ENCODE data around the gene ATP6V1G2. TPM values are rescaled to one million over a fixed set of nuclear protein-coding genes. Genes with fewer than 3 reads are reported as not detected.
"Not testable (repeated sequence)": the region's sequence is repeated elsewhere in the genome, so short reads cannot be mapped to it uniquely, and the experiment has no call there.

The ATP6V1G2 gene
- total RNA-seq, 4 donors from 2014 or later: 0.64 to 1.6 (median 1.4) TPM; not detected in 1

DNA sequence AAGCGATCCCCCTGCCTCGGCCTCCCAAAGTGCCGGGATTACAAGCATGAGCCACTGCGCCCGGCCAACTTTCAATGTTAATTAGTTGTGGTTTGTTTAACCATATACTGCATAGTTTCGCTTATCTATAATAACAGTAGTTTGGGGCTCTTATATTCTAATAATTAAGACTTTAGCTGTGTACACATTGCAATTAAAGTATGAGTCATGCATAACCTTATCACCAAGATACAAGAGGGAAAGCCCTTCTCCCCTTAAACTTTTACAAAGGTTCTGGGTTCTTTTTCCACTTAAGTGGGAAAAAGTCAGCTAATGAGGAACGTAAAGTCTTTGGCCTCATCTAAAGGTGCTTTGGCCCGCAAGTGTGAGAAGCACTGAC lies 20.9 kb downstream of the ATP6V1G2 start:
- no peaks in the 10 kb centered on the region for H3K4me1 ChIP-seq
- H3K4me3 ChIP-seq: no peak overlapping the region
- H3K27ac ChIP-seq: no peak overlapping the region
- H3K9me3 ChIP-seq: no peaks in the 10 kb centered on the region
- H3K27me3 ChIP-seq: no peaks in the 10 kb centered on the region
- WGBS: 71% methylated on average over 8 of the region's 8 CpGs
- TF ChIP-seq POLR2A (IDR thresholded peaks at IDR 0.05): no peak
- TF ChIP-seq POLR2AphosphoS5 (IDR thresholded peaks at IDR 0.05): no peak
- TF ChIP-seq EP300 (IDR thresholded peaks at IDR 0.05): no peak
- TF ChIP-seq, protein P1, sequence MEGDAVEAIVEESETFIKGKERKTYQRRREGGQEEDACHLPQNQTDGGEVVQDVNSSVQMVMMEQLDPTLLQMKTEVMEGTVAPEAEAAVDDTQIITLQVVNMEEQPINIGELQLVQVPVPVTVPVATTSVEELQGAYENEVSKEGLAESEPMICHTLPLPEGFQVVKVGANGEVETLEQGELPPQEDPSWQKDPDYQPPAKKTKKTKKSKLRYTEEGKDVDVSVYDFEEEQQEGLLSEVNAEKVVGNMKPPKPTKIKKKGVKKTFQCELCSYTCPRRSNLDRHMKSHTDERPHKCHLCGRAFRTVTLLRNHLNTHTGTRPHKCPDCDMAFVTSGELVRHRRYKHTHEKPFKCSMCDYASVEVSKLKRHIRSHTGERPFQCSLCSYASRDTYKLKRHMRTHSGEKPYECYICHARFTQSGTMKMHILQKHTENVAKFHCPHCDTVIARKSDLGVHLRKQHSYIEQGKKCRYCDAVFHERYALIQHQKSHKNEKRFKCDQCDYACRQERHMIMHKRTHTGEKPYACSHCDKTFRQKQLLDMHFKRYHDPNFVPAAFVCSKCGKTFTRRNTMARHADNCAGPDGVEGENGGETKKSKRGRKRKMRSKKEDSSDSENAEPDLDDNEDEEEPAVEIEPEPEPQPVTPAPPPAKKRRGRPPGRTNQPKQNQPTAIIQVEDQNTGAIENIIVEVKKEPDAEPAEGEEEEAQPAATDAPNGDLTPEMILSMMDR (IDR thresholded peaks at IDR 0.05): no peak
- no peak for DNase-seq (ENCODE audit: low spot score in 2 of 2)
- H3K36me3 ChIP-seq: peaks cover 12% of the 10 kb centered on the region

DNA sequence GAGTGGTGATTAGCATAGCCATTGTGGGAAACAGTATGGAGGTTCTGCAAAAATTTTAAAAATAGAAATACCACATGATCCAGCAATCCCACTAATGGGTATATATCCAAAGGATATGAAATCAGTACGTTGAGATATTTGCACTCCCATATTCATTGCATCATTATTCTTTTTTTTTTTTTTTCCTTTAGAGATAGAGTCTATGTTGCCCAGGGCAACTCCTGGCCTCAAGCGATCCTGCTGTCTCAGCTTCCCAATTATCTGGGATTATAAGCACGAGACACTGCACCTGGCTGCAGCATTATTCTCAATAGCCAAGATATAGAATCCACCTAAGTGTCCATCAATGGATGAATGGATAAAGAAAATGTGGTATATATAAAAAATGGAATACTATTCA lies 24.6 kb downstream of the ATP6V1G2 start:
- Histone ChIP-seq H3K4me1 (no peaks in the 10 kb centered on the region), H3K27me3 (no peaks in the 10 kb centered on the region), H3K4me3 (no peak overlapping the region), H3K36me3 (no peaks in the 10 kb centered on the region), H3K27ac (no peak overlapping the region), H3K9me3 (no peaks in the 10 kb centered on the region)
- WGBS: 72% methylated on average over 3 of the region's 3 CpGs
- no peak for TF ChIP-seq EP300 (IDR thresholded peaks at IDR 0.05)
- TF ChIP-seq POLR2A (IDR thresholded peaks at IDR 0.05): no peak
- TF ChIP-seq POLR2AphosphoS5 (IDR thresholded peaks at IDR 0.05): no peak
- TF ChIP-seq, protein P1 (IDR thresholded peaks at IDR 0.05): no peak
- DNase-seq (ENCODE audit: low spot score in 2 of 2): no peak

DNA sequence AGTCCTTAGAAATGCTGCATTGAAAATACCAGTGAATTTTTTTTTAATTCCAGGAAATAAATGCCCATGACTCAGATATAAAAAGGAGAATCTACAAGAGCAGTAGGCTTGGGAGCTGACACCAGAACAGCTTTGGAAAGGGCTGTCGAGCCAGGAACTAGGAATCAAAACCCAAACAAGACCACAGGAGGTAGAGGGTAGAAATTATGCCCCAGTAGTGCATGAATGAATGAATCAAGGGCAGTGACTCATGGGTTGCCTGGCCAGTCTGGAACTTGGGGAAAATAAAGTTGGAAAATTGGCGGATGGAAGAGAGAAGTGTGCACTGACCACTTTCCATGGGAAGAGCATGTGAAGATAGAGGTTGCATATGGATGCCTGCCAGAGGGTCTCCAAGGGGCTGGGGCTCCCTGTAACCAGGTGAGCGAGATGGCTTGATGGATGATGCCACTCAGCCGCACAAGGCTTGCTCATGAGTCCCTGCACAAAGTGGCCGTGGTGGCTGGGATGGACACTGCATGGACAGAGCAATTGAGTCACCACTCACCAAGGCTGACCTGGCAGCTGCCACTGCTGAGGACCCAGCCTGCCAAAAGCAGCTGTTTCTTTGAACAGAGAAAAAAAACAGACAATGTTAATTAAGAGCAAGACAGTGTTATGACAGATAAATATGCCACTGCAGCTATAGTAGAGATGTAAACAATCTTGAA lies 32.8 kb downstream of the ATP6V1G2 start:
- Histone ChIP-seq H3K4me1 (no peaks in the 10 kb centered on the region), H3K4me3 (no peak overlapping the region), H3K27ac (no peak overlapping the region), H3K9me3 (no peaks in the 10 kb centered on the region), H3K27me3 (no peaks in the 10 kb centered on the region), H3K36me3 (peaks cover 4% of the 10 kb centered on the region)
- no peak for DNase-seq (ENCODE audit: low spot score in 2 of 2)
- 78% methylated on average over 4 of the region's 5 CpGs for WGBS
- TF ChIP-seq POLR2A (IDR thresholded peaks at IDR 0.05) (no peak), EP300 (IDR thresholded peaks at IDR 0.05) (no peak), POLR2AphosphoS5 (IDR thresholded peaks at IDR 0.05) (no peak)
- TF ChIP-seq, protein P1 (IDR thresholded peaks at IDR 0.05): no peak

DNA sequence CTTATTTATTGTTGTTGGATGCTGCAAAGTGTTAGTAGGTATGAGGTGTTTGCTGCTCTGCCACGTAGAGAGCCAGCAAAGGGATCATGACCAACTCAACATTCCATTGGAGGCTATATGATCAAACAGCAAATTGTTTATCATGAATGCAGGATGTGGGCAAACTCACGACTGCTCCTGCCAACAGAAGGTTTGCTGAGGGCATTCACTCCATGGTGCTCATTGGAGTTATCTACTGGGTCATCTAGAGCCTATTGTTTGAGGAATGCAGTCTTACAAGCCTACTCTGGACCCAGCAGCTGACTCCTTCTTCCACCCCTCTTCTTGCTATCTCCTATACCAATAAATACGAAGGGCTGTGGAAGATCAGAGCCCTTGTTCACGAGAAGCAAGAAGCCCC lies 36.4 kb downstream of the ATP6V1G2 start:
- H3K36me3 ChIP-seq: peaks cover 4% of the 10 kb centered on the region
- TF ChIP-seq POLR2AphosphoS5 (IDR thresholded peaks at IDR 0.05) (no peak), POLR2A (IDR thresholded peaks at IDR 0.05) (no peak), EP300 (IDR thresholded peaks at IDR 0.05) (no peak)
- TF ChIP-seq, protein P1 (IDR thresholded peaks at IDR 0.05): no peak
- 77% methylated on average over 4 of the region's 4 CpGs for WGBS
- no peak overlapping the region for H3K4me3 ChIP-seq
- H3K27me3 ChIP-seq: no peaks in the 10 kb centered on the region
- H3K9me3 ChIP-seq: no peaks in the 10 kb centered on the region
- H3K4me1 ChIP-seq: no peaks in the 10 kb centered on the region
- H3K27ac ChIP-seq: no peak overlapping the region
- no peak for DNase-seq (ENCODE audit: low spot score in 2 of 2)

DNA sequence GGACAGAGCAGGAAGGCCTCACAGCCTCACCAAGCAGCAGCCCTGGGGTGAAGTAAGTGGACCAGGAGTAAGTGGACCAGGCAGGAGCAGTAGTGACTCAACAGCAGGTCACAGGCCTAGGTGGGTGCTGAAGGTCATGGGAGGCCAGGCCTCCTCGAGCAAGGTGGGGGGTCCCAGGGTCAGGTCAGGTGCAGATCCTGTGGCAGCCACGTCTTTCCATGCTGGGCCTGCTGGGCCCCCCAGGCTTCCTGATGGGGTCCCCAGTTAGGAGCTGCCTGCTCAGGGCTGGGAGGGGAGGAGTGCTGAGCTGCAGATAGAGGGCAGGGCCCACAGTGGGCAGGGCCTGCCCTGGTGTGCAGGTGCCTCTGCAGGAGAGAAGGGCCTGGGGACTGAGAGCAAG lies 37.4 kb downstream of the ATP6V1G2 start:
- H3K27ac ChIP-seq; H3K27me3 ChIP-seq; H3K9me3 ChIP-seq; DNase-seq (ENCODE audit: low spot score in 2 of 2); H3K4me3 ChIP-seq; H3K36me3 ChIP-seq; H3K4me1 ChIP-seq: not testable (repeated sequence)
- 44% methylated on average over 2 of the region's 2 CpGs for WGBS

DNA sequence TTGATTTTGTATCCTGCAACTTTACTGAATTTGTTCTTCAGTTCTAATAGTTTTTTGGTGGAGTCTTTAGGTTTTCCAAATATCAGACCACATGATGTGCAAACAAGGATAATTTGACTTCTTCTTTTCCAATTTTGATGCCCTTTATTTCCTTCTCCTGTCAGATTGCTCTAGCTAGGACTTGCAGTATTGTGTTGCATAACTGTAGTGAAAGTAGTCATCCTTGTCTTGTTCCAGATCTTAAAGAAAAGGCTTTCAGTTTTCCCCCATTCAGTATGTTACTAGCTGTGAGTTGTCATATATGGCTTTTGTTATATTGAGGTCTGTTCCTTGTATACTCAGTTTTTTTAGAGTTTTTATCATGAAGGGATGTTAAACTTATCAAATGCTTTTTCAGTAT lies 43.8 kb downstream of the ATP6V1G2 start:
- H3K9me3 ChIP-seq: no peaks in the 10 kb centered on the region
- H3K36me3 ChIP-seq: no peaks in the 10 kb centered on the region
- no peak overlapping the region for H3K4me3 ChIP-seq
- TF ChIP-seq POLR2AphosphoS5 (IDR thresholded peaks at IDR 0.05): no peak
- TF ChIP-seq EP300 (IDR thresholded peaks at IDR 0.05): no peak
- TF ChIP-seq POLR2A (IDR thresholded peaks at IDR 0.05): no peak
- TF ChIP-seq, protein P1 (IDR thresholded peaks at IDR 0.05): no peak
- no peak overlapping the region for H3K27ac ChIP-seq
- peaks cover 10% of the 10 kb centered on the region for H3K27me3 ChIP-seq
- DNase-seq (ENCODE audit: low spot score in 2 of 2): no peak
- H3K4me1 ChIP-seq: peaks cover 15% of the 10 kb centered on the region

DNA sequence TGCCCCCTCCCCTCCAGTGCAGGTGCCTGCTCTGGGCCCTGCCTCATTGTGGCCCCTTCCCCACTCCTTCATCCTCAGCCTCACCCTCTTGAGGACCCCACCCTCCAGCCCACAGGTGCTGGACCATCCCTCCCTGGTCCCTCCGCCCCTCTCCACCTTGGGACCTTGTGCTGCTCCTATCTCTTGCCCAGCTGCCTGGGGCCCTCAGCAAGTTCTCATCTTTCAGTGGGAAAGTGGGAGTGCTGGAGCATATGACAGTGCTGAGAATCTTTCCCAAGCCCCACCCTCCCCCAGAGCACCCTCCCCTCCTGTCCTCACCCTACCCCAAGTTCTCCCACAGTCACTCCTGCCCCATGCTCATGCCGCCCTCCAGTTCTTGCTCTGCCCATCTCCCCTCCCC lies 46.8 kb downstream of the ATP6V1G2 start:
- not testable (repeated sequence) for H3K9me3 ChIP-seq; H3K4me3 ChIP-seq; H3K27ac ChIP-seq; DNase-seq (ENCODE audit: low spot score in 2 of 2); H3K36me3 ChIP-seq
- Histone ChIP-seq H3K27me3 (peaks cover 10% of the 10 kb centered on the region), H3K4me1 (peaks cover 27% of the 10 kb centered on the region)
- WGBS: 83% methylated on average over 2 of the region's 2 CpGs

Measured in suprapubic skin (tissue), 4 donors.